Putamen (tissue), 1 donor: ENCODE measurements around the gene ABCB11.

Source experiments
- DNase-seq: peaks from one replicate; pipeline ENCODE4 v3.0.0-alpha.2; 2016; ENCODE audit warnings: low spot score

ABCB11 gene

DNA sequence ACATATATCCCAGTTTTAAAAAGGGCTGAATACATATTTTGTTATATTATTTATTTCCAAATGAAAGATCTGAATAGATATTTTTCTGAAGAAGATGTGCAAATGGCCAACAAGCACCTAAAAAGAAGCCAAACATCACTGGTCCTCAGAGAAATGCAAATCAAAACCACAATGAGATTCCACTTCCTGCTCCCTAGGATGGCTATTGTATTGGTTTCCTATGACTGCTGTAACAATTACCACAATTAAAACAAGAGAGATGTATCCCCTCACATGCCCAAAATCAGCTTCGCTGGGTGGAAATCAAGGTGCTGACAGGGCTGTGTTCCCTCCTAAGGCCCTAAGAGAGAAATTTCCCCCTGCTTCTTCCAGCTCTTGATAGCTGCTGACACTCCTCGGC is 23.2 kb downstream of the ABCB11 start:
- DNase-seq = no peak

DNA sequence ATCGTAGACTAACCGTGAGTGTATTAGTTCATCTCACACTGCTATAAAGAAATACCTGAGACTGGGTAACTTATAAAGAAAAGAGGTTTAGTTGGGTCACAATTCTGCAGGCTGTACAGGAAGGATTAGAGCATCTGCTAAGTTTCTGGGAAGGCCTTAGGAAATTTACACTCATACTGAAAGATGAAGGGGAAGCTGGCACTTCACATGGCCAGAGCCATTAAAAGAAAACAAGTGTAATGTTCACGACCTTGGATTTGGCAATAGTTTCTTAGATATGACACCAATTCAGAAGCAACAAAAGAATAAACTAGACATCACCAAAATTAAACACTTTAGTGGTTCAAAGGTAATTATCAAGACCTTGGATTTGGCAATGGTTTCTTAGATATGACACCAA is 23.8 kb downstream of the ABCB11 start:
- DNase-seq = no peak

DNA sequence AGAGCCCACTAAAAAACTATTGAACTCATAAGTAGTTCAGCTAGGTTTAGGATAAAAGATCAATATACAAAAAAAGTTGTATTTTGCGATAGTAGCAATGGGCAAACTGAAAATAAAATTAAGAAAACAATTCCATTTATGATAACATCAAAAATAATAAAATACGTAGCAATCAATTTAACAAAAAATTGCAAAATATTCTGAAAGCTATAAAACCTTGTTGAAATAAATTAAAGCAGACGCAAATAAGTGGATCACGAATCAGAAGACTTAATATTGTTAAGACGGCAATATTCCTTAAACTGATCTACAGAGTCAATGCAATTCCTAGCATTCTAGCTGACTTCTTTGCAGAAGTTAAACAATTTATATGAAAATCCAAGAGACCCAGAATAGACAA is 24.5 kb downstream of the ABCB11 start:
- DNase-seq = no peak

DNA sequence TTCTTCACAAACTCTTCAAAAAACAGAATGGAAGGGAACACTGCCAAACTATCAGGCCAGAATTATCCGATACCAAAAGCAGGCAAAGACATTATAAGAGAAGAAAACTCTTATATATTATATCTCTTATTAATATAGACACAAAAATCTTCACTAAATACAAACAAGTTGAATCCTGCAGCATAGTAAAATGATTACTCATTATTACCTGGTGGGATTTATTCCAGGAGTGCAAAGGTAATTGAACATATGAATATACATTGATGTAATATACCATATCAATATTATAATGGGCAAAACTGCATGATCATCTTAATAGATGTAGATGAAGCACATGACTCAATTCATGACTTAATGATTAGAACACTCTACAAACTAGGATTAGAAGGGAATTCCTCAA is 25.1 kb downstream of the ABCB11 start:
- DNase-seq = no peak

DNA sequence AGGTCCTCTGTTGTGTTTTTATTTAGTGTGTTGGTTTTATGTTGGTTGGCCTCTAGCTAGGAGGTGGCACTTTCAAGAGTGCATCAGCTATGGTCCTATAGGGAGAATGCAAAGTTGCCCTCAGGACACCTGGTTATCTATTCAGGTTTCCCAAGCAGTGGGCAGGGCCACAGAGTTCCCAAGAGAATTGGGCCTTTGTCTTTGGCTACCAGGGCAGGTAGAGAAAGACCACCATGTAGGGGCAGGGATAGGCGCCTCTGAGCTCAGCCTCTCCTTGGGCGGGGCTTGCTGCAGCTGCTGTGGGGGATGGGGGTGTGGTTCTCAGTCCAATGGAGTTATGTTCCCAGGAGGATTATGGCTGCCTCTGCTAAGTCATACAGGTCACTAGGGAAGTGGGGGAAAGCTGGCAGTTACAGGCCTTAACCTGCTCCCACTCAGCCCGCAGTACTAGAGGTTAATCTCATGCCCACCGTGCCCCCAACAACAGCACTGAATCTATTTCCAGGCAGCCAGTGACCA is 26.0 kb downstream of the ABCB11 start:
- DNase-seq = no peak

DNA sequence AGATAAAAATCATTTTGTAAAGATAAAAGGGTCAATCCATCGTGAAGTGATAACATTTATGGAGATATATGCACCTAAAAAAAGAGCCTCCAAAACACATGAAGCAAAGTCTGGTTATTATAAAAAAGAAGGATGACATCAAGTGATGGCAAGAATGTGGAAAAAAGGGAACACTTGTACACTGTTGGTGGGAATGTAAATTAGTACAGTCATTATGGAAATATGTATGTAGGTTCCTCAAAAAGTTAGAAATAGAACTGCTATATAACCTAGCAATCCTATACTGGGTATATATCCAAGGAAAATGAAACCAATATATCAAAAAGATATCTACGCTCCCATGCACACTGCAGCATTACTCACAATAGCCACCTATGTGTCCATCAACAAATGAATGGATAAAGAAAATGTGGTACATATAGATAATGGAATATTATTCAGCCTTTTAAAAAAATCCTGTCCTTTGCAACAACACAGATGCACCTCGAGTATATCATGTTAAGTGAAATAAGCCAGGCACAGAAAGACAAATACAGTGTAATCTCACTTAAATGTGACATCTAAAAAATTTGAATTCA is 28.9 kb downstream of the ABCB11 start:
- DNase-seq = no peak

DNA sequence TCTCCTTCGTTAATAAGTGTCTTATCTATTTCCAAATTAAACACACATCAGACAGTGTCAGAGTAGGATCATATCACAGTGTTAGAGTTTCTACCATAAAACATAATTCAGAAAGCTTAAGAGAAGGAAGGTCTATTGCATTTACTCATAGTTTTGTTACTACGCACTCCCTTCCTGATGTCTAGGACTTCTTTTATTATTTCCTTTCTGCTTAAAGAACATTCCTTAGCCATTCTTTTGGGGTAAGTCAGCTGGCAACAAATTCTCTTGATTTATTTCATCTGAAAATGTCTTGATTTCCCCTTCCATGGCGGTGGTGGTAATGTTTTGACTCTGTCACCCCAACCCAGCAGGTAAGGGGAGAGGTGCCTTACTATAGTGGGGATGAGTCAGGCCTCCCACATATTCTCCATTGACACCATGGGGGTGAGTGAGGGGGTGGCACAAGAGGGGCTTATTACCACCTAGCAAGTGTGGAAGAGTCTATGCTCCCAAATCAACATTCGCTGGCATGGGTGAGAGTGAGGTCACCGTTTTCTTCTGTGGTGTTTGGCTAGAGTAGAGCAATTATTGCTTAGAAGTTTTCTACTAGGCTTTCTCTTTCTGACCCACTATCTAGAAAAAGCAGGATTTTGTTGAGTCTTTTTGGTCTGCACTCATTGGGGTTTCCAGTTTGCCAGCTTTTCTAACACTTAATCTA is 29.9 kb downstream of the ABCB11 start:
- DNase-seq = no peak

DNA sequence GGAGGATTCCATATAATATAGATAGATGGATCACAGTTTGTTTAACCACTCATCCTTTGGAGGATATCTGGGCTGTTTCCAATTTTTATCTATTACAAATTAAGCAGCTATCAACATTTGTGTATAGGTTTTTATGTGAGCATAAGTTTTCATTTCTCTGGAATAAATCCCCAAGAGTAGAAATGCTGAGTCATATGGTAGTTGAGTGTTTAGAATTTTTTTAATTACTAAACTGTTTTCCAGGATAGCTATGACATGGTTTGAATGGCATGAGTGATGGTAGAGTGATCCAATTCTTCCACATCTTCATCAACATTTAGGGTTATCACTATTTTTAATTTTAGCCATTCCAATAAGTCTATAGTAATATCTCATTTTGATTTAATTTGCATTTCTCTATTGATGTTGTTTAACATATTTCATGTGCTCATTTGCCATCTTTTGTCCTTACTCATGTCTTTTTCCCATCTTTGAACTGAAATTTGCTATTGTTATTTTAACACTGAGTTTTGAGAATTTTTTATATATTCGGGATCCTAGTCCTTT is 31.4 kb downstream of the ABCB11 start:
- no peak for DNase-seq

DNA sequence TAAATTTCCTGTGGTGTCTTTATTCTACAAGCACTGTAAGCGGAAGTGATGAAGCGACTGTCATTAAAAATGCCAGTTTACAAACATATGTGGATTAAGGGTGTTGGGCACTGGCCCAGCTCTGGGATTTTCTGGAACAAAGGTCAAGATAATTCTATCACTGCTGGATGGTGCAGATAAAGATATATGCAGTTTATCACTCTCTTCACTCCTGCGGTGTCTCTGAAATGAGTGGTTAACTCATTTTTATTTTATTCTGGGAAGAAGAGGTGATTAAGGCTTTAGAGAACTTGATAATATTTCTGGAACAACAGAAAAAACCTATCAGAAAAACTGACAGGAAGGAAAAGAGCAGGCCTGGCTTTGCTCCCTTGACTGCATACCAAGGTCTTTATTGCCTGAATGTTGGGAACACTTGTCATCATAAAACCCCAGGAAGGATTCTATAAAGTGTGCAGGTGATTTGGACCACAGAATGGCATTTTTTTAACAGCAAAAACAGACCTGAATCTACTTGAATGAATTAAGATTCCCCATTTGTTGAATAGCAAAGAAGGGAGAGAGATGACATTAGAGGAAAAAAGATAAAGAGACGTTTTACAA is 32.4 kb downstream of the ABCB11 start:
- no peak for DNase-seq

DNA sequence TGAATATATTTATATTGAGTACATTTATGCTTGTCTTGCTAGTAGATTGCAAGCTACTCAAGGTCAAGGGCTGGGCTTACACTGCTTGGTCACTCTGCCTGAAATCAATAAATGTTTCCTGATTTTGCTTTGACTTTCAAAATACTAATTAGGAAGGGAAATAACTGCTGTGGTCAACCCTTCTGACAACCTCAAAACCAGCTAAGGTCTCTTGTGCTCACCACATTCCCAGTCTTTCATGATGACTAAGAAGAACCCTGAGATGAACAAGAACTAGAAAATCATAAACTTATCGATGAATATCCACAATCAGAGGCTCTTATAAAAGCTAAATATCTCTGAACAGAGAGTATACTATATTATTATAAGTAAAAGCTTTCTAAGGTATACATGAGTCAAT is 33.3 kb downstream of the ABCB11 start:
- DNase-seq = no peak

DNA sequence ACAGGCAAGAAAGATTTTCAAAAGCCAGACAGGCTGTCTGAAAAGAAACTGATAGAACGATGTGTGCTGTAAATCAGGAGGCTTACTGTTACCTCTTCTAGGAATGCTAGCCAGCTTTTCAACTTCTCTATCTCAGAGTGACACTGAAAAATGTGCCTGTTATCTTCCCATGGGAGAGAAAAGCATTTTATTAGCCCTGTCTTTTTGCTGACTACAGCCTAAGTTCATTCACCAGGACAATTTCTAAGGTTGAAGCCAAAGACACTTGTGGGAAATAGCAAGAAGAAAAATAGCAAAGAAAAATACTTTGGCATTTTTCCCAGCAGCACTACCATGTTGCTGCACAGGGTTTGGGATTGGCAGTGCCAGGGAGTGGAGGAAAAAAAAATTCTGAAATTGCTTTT is 34.0 kb downstream of the ABCB11 start:
- DNase-seq = no peak

DNA sequence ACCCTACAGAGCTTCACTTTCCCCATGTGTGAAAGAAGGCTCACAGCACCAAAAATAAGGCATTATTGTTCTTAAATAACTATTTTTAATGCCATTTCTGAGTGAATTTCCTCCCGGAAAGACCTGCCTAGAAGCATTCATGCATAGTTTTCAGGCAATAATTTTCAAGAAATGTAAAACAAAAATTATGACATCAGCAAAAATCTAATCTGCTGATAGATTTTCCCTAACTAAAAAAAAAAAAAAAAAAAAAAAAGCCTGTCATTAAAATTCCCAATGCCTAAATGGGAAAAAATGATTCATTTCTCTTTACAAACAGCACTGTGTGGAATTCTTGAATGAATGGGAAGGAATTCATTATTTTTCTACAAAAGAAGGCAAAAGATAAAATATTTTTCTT is 35.4 kb downstream of the ABCB11 start:
- no peak for DNase-seq

DNA sequence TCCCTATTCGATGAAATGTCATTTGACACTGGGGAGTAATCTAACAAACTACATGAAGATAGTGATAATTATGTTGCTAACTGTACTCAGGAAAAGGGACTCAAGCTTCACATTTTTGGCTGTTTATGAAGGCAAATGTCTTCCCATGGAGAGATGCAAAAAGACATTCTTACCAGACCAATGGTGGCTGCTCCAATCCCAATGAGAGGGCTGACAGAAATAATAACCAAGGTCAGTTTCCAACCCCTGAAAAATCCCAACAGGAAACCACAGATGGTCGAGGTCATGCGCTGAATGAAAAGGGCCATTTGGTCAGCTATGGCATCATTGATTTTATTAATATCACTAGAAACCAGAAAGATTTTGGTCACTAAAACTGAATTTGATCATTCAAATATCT is 37.6 kb downstream of the ABCB11 start:
- DNase-seq = no peak

DNA sequence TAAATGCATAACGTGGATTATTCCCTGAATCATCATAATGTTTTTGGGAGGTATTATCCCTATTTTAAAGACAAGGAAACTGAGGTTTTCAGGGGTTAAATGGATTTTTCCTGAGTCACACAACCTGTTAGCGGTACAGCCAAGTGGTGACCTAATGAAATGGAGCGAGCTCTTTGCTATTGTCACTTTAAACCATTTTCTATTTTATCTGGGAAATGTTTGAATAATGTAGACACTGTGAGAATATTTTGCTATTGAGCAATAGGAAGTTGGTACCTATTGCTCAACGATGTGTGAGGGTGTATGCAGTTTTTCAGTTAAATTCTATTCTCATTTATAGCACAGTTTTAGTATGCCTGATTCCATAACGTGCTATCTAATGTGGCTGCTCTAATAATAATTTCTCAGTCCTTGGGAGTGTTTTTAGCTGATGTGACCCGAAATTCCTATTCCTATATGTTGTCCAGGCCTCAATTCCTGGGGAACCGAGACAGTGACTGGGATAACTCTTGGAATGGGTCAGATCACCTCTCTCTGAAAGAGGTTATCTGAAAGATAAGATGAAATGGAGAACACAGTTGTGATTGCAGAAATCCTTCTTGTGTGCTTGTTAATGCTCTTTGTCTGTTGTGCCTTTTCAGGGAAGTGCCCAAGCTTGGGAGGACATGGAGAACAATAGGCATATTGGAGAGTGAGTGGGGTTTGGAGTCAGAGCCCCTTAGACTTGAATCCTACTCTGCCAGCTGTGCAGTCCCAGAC is 38.4 kb downstream of the ABCB11 start:
- DNase-seq = no peak

DNA sequence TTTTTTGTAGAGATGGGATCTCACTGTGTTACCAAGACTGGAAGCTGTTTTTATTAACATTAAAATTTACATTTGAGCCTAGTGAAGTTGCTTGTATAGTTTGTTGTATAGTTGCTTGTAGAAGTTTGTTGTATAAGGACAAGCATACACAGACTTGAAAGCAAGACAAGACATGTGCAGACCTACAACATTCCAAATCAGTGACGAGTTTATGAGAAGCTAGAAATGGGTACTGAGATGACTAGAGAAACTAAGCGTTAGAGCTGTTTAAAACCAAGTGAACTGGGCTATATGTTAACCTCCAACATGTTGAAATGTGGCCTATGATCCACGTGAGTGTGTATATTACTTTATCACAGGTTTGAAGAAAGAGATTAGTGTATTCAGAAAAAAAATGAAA is 39.1 kb downstream of the ABCB11 start:
- DNase-seq = no peak

DNA sequence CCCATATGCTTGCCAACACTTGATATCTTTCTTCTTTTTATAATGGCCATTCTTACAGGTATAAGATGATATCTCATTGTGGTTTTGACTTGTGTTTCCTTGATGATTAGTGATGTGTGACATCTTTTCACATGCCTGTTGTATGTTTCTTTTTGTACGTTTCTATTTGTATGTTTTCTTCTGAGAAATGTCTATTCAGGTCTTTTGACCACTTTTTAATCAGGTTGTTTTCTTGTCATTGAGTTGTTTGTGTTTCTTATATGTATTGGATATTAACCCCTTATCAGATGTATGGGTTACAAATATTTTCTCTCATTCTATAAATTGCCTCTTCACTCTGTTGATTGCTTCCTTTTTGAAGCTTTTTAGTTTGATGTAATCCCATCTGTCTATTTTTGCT is 42.4 kb downstream of the ABCB11 start:
- no peak for DNase-seq

DNA sequence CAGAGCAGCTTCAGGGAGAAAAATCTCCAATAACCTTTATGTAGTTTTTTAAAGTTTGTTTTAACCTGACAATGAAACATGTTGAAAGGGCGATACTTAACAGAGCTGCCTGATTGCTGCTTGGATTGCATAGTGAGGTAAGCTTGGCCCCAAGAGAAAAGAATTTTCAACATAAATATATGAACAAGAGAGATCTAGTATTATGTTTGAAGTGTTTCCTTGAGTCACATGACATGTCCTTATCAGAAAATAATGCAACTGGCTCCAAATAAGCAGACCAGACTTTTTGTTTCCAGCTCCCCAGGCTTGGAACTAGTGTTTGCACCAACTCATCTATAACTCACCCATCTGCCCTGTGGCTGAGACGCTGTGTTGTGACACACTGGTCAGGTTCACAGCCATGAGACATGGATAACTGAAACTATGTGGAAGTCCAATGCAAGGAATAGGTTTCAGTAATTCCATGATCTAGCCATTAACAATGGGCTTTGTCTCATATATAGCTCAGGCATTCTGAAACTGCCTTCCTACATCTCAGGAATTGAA is 44.7 kb downstream of the ABCB11 start:
- no peak for DNase-seq

DNA sequence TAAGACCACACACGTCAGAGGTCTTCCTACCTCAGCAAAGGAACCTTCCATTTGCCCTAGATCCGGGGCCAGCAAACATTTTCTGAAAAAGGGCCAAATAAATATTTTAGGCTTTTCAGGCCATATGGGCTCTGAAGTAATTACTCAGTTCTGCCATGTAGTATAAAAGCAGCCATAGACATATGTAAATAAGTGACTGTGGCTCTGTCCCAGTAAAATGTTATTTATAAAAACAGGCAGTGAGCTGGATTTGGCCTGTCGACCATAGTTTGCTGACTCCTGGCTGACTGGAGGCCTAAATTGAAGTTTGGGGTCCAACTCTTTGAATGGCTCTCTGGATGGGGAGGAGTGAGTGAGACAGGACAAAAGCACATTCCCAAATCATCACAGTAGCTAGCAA is 49.5 kb downstream of the ABCB11 start:
- DNase-seq = no peak

DNA sequence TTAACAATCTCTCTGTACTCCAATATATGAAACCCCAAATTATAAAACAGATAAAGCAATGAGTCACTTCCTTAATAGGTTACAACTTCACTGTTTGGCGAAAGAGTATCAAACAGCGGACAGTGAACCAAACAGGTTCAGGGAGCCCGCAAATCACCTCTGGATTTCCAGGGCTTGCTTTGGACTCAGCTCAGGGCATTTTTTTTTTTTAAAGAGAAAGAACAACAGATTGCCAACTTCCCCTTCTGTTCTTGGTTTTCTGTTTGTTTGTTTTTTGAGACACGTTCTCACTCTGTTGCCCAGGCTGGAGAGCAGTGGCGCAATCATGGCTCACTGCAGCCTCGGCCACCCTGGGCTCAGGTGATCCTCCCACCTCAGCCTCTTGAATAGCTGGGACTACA is 52.7 kb downstream of the ABCB11 start:
- no peak for DNase-seq

DNA sequence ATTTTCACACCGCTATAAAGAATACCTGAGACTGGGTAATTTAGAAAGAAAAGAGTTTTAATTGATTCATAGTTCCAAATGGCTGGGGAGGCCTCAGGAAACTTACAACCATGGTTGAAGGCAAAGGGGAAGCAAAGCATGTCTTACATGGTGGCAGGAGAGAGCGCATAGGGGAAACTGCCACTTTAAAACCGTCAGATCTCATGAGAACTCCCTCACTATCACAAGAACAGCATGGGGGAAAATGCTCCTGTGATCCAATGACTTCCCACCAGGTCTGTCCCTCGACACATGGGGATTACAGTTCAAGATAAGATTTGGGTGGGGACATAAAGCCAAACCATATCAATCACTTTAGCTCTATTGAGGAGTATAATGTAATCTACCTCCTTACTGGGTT is 53.5 kb downstream of the ABCB11 start:
- no peak for DNase-seq

DNA sequence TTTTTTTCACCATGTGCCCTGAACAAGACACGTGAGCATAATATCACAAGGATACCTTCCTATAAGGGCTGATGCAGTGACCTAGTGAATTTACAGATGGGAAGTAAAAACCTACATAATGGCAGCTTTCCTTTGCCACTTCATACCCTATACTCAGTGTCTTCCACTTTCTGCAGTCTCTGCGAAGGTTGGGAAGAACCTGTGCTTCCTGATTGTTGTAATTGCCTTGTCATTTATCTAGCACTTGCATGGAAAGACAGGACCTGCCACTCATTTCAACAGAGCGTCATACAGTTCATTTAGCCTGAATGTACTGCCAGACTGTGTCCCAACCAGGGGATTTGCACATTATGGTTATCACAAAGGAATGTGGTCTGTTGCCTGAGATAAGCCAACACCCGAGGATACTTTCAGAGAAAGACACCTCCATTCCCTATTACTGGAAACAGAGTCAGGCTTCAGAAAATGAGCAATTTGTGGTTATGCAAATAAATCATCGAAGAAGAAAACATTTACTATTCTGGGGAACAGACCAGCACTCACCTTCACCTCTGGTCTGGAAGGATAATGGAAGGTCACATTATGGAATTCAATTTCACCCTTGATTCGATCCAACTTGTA is 55.0 kb downstream of the ABCB11 start:
- no peak for DNase-seq

DNA sequence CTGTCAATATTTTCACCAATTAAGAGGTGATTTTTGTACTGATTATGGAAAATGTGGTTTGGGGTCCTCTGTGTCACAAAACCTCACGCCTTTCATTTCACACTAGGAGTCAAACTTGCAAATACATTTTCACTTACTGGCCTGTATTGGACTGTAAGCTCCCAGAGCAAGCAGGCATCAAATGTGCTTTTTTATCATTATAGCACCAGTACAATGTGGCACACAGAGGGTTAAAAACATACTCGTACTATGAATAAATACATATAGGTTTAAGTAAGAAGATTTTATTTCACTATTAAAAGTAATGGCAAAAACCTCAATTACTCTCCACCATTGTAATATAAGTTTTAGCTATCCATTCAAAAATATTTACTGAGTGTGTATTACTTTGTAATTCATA is 56.7 kb downstream of the ABCB11 start:
- no peak for DNase-seq
